Measurements from ENCODE around the gene GPC6.

GPC6 gene

GRCh38 chr13:93867481-93867880 is 640.9 kb downstream of the GPC6 start:
- no peak for DNase-seq

- no peak for DNase-seq
Measured at GRCh38 chr13:93872376-93872775, 645.8 kb downstream of the GPC6 start.

GRCh38 chr13:93872786-93873347 is 646.3 kb downstream of the GPC6 start:
- no peak for DNase-seq

- peak; percentile 60 for DNase-seq
Measured at GRCh38 chr13:93875547-93875946, 648.9 kb downstream of the GPC6 start.

GRCh38 chr13:93876236-93876635 is 649.6 kb downstream of the GPC6 start:
- DNase-seq: no peak

GRCh38 chr13:93878675-93879074 is 652.1 kb downstream of the GPC6 start:
- no peak for DNase-seq

DNA sequence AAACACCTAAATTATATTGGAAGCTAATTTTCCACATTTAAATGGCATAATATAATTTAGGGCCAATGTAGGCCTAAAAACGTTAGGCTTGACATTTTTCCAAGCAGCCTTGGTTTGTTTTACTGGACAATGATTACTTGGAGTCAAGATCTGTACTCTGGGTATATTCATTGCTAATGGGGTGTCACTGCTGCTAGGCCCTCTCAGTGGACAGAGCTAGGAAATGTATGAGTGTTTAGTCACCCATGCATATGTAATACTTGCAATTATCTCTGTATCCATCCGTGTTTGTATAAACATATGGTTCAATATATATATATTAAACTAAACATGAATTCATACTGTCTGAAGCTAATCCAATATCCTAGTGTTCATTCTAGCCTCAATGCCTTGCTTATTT is 654.8 kb downstream of the GPC6 start:
- DNase-seq: peak; percentile 33

GRCh38 chr13:93882086-93882651 is 655.6 kb downstream of the GPC6 start:
- DNase-seq: peak; percentile 50

DNA sequence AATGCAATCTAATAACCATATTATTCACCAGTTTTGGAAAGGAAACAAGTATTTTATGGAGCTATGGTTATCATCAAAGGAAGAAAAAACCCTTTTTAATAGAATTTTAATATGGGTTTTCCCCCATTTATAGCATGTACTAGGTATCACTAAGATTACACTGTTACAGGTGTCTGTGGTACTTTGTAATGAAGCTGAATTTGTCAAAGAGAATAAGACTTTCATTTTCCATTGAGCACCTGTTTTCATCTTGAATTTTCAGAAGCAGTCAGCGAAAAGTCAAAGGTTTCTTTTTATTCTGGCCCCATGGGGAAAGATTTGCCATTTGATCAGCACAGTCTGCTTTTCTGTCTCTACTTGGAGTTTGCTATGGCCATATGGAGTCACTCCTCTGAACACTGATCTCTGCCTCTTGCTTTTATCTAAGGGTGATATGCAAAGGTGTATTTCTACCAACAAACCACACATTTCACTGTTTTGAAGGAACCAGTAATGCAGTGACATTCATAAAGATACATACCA is 662.9 kb downstream of the GPC6 start:
- DNase-seq: no peak

DNA sequence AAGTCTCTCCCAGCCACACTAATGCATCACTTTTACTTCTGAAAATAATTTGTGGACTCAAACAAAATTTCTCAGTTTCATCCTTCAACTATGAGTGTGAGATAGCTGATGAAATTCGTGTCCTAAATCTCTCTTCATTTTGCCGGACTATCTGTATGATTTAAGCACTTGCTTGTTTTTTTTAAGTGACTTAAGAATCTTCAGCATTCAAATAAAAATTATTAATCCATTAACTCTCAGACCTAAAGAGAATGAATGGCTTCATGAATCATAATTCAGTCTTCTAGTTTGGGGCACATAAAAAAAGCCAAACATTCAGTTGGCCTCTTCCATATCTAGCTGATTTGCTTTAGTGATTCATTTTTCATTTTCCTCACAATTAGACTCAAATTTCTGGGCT is 673.4 kb downstream of the GPC6 start:
- DNase-seq: peak; percentile 51

DNA sequence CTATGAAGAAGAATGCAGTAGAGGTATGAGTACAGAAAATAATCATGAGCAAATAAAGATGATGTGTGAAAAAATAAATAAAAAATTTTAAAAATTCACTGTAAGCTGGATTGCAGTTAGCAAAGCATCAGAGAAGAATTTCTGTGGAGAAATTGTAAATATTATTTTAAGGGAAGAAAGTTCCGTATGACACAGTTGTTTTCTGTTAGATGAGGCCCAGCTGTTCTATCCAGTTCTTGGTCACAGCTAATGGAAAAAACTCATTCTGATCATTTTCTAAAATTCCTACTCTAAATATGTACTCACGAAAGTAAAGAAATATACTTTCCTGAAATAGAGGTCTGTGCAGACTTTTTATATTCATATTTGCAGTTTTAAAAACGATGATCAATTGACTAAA is 674.1 kb downstream of the GPC6 start:
- DNase-seq: peak; percentile 47

- DNase-seq: no peak
Measured at GRCh38 chr13:93903909-93904308, 677.3 kb downstream of the GPC6 start.

DNA sequence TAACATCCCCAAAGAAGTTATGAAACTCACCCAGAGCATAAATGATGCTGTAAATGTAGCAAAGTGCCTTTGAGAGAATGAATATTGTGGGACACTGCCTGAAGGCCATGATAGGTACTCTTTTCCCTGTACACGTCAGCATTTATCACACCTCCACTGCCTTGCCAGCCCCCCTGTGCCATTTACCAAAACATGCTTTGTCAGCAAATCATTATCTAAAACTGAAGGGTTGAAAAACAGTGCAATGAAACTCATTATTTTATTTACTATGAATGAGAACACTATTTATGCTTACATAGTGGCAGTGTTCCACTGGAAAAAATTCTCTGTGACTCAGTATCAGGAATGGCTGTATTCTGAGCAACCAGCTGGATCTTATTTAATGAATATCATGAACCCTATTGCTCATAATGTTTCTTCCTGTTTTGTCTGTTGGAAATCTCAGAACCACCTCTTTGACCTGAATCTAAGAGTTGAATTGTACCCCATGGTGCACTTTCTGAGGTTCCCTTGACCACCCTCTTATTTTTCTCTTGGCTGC is 688.7 kb downstream of the GPC6 start:
- DNase-seq: peak; percentile 52

DNA sequence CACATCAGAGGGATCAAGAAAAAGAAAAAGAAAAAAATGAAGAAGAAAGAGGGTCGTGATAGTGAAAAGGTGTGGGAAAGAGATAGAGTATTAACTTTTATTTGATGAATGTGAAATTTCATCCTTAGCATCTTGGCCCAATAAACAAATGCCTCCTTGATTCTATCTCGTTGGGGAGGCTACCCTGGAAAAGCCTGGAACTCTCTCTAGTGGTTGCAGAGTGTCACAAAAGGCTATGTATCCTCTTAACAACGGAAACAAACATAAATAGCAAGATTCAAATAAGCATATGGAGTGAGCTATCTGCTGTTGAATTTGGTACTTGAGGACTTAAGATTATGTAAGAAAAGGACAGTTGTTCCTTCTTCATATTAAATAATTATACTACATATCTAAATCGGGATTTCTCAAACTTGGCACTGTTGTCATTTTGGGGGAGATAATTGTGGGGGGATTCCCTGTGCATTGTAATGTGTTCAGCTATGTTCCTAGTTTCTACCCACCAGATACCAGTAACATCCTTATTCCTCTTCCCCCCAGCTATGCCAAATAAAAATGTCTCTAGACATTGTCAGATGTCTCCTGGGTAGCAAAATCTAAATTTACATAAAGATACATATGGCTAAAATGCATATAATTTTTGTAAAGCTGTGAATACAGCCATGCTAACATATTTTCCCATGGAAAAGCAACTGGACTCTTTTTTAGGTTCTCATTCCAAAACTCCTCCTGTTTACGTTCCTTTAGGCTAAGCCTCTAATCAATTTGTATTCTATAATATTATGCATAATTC is 695.7 kb downstream of the GPC6 start:
- DNase-seq: no peak

DNA sequence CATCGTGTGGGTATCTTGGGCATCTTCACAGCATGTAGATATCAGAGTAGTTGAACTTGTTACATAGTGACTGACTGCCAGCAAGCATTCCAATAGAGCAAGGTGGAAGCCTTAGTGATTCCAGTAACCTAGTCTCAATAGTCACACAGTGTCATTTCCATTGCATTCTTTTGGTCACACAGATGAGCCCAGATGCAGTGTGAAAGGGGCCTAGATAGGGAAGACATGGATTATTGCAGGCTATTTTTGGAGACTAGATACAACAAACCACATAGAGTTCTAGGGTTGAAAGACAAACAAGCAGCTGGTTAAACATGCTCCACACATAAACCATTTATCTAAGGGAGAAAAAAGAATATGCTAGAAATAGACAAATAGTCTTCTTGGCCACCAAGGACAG is 699.4 kb downstream of the GPC6 start:
- peak; percentile 12 for DNase-seq

DNA sequence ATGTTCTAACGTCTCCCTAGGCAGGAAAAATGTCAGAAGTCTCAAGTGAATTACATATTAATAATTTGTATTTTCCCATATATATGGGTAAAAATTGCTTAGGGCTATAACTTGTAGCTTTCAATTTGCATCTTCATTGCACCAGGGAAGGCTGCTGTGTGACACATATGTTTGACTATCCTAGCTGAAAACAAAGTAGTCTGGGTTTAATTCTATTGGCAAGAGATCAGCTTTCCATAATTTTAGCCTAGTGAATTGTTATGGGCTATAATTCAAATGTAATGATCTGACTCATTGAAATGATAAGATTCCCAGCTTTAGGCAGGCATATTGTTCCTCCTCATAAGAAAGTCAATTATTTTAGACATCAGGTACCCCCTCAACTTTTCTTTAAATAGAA is 699.8 kb downstream of the GPC6 start:
- no peak for DNase-seq

DNA sequence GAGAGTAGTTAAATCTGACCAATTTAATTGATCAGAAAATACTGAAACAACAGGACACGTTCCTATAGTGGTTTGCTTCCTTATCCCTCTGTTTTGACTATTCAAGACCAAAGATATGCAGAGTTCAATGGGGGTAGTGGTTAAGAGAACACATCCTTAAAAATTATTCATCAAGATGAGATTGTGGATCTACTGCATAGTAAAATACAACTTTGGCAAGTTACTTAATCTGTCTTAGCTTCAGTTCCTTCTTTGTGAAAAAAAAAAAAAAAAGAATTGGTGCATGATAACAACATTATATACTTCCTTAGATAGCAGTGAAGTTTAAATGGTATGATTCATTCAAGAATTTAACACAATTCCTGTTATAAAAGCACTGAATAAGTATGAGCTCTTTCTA is 700.8 kb downstream of the GPC6 start:
- peak; percentile 39 for DNase-seq

DNA sequence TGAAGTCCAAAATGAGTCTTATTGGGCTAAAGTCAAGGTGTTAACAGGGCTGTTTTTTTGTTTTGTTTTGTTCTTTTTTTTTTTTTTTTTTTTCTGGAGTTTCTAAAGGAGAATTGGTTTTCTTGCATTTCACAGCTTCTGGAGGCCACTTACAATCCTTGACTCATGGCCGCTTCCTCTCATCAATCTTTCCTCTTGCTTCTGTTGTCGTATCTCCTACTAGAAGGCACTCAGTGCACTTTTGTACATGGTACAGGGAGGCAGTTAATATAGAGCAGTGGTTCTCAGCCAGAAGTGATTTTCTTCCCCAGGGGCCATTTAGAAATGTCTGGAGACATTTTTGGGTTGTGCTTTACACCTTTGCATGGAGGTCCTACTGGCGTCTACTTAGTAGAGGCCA is 706.3 kb downstream of the GPC6 start:
- no peak for DNase-seq

- no peak for DNase-seq
Measured at GRCh38 chr13:93936901-93937300, 710.3 kb downstream of the GPC6 start.

DNA sequence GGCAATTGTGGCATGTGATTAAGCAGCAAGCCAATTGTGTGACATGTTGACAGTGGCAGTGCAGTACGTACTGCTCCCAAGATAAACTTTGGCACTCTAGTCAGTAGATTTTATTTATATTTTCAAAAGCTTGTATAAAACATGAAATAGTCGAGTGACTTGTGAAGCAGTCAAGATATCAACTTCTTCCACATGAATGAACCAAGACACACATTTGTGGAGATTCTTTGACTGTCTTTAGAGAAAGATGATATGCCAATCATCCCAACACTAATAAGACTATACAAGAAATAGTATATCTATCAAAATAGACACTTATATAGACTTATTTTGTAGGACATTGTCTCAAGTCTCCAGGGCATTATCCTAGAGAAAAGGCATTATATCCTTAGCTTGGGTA is 714.8 kb downstream of the GPC6 start:
- DNase-seq: no peak

DNA sequence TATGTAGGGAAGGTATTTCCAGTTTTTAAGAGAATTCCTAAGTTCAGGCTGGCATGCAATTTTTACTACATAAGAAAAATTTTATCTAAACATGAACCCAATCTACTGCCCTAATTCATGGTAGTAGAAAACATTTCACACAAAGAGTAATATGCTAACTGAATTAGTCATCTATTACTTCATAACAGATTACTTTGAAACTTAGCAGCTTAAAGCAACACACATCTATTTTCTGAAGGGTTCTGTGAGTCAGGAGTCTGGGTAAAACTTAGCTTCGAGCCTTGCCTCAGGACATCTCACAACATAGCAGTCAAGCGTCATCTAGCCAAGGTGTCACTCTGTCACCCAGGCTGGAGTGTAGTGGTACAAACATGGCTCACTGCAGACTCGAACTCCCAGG is 715.4 kb downstream of the GPC6 start:
- no peak for DNase-seq

DNA sequence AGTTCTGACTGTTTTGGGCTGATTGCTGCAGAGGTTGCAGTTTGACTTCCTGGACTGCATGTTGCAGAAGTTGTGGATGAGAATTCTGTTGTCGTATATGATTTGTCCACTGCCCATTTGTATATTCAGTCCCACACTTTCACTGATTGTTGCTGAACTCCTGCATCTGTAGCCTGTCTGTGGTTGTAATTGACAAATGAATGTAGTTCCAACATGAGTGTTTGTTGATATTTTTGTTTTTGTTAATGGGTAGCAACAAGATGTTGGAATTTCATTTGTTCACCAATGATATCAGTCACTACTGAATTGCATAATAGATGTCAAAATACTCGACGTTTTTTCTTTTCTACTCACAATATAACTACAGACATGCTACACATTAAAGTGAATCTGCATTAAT is 719.0 kb downstream of the GPC6 start:
- no peak for DNase-seq

GRCh38 chr13:93946994-93947393 is 720.4 kb downstream of the GPC6 start:
- DNase-seq: no peak

- DNase-seq: no peak
Measured at GRCh38 chr13:93947651-93948050, 721.0 kb downstream of the GPC6 start.

Data from fibroblast of skin of back (primary cell).